Small intestine (tissue), 16 donors: Measurements from ENCODE around the gene FZD10. TPM values are rescaled to one million over a fixed set of nuclear protein-coding genes. Genes with fewer than 3 reads are reported as not detected.

Experiments used
- DNase-seq, 2 donors: peaks; one replicate each; pipeline versions ENCODE4 v3.0.0 to v3.0.0-alpha.2; 2013
- FAIRE-seq: peaks from 2 replicates; lab custom pipeline; 2012; peaks lifted over from hg19 to GRCh38; lab: Jason Lieb, UNC
- H3K27ac ChIP-seq, 3 donors: one replicate each; pipeline ENCODE4 v1.5.1; 2013; ENCODE audit warnings: low read length in 2 of 3, mild to moderate bottlenecking in 2 of 3, control low read depth in 1 of 3, inconsistent platforms in 1 of 3, low read depth in 1 of 3, moderate library complexity in 1 of 3
- H3K27me3 ChIP-seq, 3 donors: one replicate each; pipeline ENCODE4 v1.6.1; 2013; ENCODE audit warnings: low read length in 3 of 3, inconsistent platforms in 1 of 3; ENCODE audit not compliant: control insufficient read depth in 3 of 3, insufficient read depth in 3 of 3
- H3K36me3 ChIP-seq, 3 donors: one replicate each; pipeline ENCODE4 v1.6.1; 2013; ENCODE audit warnings: low read length in 3 of 3, inconsistent platforms in 1 of 3, low read depth in 1 of 3, mild to moderate bottlenecking in 1 of 3, moderate library complexity in 1 of 3; ENCODE audit not compliant: control insufficient read depth in 3 of 3, insufficient read depth in 2 of 3
- H3K4me1 ChIP-seq, 3 donors: one replicate each; pipeline ENCODE4 v1.6.1; 2013; ENCODE audit warnings: low read length in 2 of 3, inconsistent platforms in 1 of 3, low read depth in 1 of 3, mild to moderate bottlenecking in 1 of 3, moderate library complexity in 1 of 3; ENCODE audit not compliant: control insufficient read depth in 3 of 3, insufficient read depth in 2 of 3
- H3K4me3 ChIP-seq, 3 donors: one replicate each; pipeline ENCODE4 v1.5.1; 2013; ENCODE audit warnings: low read length in 3 of 3, control low read depth in 1 of 3, inconsistent platforms in 1 of 3, low read depth in 1 of 3, mild to moderate bottlenecking in 1 of 3, moderate library complexity in 1 of 3
- H3K9me3 ChIP-seq, 2 donors: one replicate each; pipeline ENCODE4 v1.6.1; 2013; ENCODE audit warnings: low read depth in 1 of 2, low read length in 1 of 2; ENCODE audit not compliant: control insufficient read depth in 2 of 2, insufficient read depth in 1 of 2
- WGBS, 3 donors: extraction: QIAGEN DNeasy Blood & Tissue Kit; methylation state at CpG; one replicate each; pipeline ENCODE4 v1.1.7; 2013; 5-methylcytosine and 5-hydroxymethylcytosine counted together
- long read RNA-seq, 10 donors: transcript quantifications; one replicate each; lab custom pipeline, GENCODE V29; 2026
- polyA plus RNA-seq, 4 donors: library from polyadenylated mRNA; stranded (reverse) in 3 of 4; unstranded in 1 of 4; fragments of 200-250 nt in 3 of 4; fragments of 120-200 nt in 1 of 4; gene quantifications; one replicate each; pipeline versions ENCODE4 v1.2.1 to v1.2.3, GENCODE V29; 2013
- donor health status: healthy with polysubstance abuse.
- donor health status: control.
- donor health status: control.
- donor health status: Bipolar disorder and iron deficiency.
- donor health status: healthy.

The FZD10 gene
- 1 to 10 TPM in 2 of 4 donors, not detected in 2; 1.2 to 1.6 TPM for polyA plus RNA-seq
- long read RNA-seq, donor 1, partial matches to known transcripts: 0 of 3 reads
- long read RNA-seq, donor 1, other reads (novel, unspliced or antisense): 0 of 3 reads
- long read RNA-seq, donor 2: 0 reads
- long read RNA-seq, donor 3, partial matches to known transcripts: 0 of 1 reads
- long read RNA-seq, donor 3, other reads (novel, unspliced or antisense): 0 of 1 reads
- long read RNA-seq, donor 4: 0 reads
- long read RNA-seq, donor 5, partial matches to known transcripts: 0 of 2 reads
- long read RNA-seq, donor 5, other reads (novel, unspliced or antisense): 0 of 2 reads
- long read RNA-seq, donor 6, partial matches to known transcripts: 0 of 3 reads
- long read RNA-seq, donor 6, other reads (novel, unspliced or antisense): 0 of 3 reads
- long read RNA-seq, donor 7: 0 reads
- long read RNA-seq, donor 8, transcript FZD10-202 (1 exons, 3,282 nt): major isoform, 8 of 8 reads
- long read RNA-seq, donor 8, partial matches to known transcripts: 0 of 8 reads
- long read RNA-seq, donor 8, other reads (novel, unspliced or antisense): 0 of 8 reads
- long read RNA-seq, donor 9, partial matches to known transcripts: 0 of 1 reads
- long read RNA-seq, donor 9, other reads (novel, unspliced or antisense): 0 of 1 reads
- long read RNA-seq, donor 10, partial matches to known transcripts: 0 of 3 reads
- long read RNA-seq, donor 10, other reads (novel, unspliced or antisense): 0 of 3 reads

GRCh38 chr12:130162267-130162666, at the start of gene FZD10:
Gene FZD10, plus strand, starts transcription at chr12:130162464. Its CDS starts 479 bp downstream, at chr12:130162943.
- Histone ChIP-seq H3K27ac (peak within 1 kb of the TSS in 1 of 3 donors; percentile 38), H3K4me3 (peak within 1 kb of the TSS in 2 of 3 donors; percentile 18 to 51), H3K9me3 (no peaks in the 10 kb centered on the region), H3K27me3 (peaks cover 23 to 76% (median 23%) of the 10 kb centered on the region in 3 donors), H3K36me3 (no peaks in the 10 kb centered on the region), H3K4me1 (no peaks in the 10 kb centered on the region)
- DNase-seq: peak in 1 of 2 donors; percentile 42
- no peak for FAIRE-seq
- 2 to 12% (median 2%) methylated on average over 14 to 51 of the region's 51 CpGs for WGBS, 3 donors

GRCh38 chr12:130114952-130115351, 47.3 kb upstream of the FZD10 start:
- Histone ChIP-seq H3K27ac (no peak overlapping the region), H3K27me3 (no peaks in the 10 kb centered on the region), H3K9me3 (no peaks in the 10 kb centered on the region), H3K36me3 (no peaks in the 10 kb centered on the region), H3K4me1 (no peaks in the 10 kb centered on the region), H3K4me3 (no peak overlapping the region)
- WGBS, 3 donors: 76 to 81% (median 80%) methylated on average over 20 of the region's 20 CpGs
- DNase-seq: no peak
- no peak for FAIRE-seq

- H3K36me3 ChIP-seq: no peaks in the 10 kb centered on the region
- no peak overlapping the region for H3K27ac ChIP-seq
- no peaks in the 10 kb centered on the region for H3K4me1 ChIP-seq
- H3K4me3 ChIP-seq: no peak overlapping the region
- no peaks in the 10 kb centered on the region for H3K9me3 ChIP-seq
- DNase-seq (no peak), FAIRE-seq (no peak)
- WGBS, 3 donors: 75 to 85% (median 78%) methylated on average over 8 of the region's 8 CpGs
- no peaks in the 10 kb centered on the region for H3K27me3 ChIP-seq
Measured at GRCh38 chr12:130115646-130116045, 46.6 kb upstream of the FZD10 start.

- 45 to 72% (median 57%) methylated on average over 4 to 6 of the region's 6 CpGs for WGBS, 3 donors
- H3K27ac ChIP-seq: no peak overlapping the region
- FAIRE-seq (no peak), DNase-seq (no peak)
- no peaks in the 10 kb centered on the region for H3K4me1 ChIP-seq
- no peak overlapping the region for H3K4me3 ChIP-seq
- no peaks in the 10 kb centered on the region for H3K9me3 ChIP-seq
- no peaks in the 10 kb centered on the region for H3K27me3 ChIP-seq
- H3K36me3 ChIP-seq: no peaks in the 10 kb centered on the region
Measured at GRCh38 chr12:130116791-130117190, 45.5 kb upstream of the FZD10 start.

- Histone ChIP-seq H3K36me3 (no peaks in the 10 kb centered on the region), H3K27me3 (no peaks in the 10 kb centered on the region), H3K4me1 (no peaks in the 10 kb centered on the region), H3K9me3 (no peaks in the 10 kb centered on the region), H3K27ac (no peak overlapping the region), H3K4me3 (no peak overlapping the region)
- no peak for DNase-seq
- 39 to 60% (median 42%) methylated on average over 7 of the region's 7 CpGs for WGBS, 3 donors
- FAIRE-seq: no peak
Measured at GRCh38 chr12:130117233-130117632, 45.0 kb upstream of the FZD10 start.

GRCh38 chr12:130117701-130118100, 44.6 kb upstream of the FZD10 start:
- 67 to 82% (median 81%) methylated on average over 5 of the region's 5 CpGs for WGBS, 3 donors
- Histone ChIP-seq H3K9me3 (no peaks in the 10 kb centered on the region), H3K27ac (no peak overlapping the region), H3K4me1 (no peaks in the 10 kb centered on the region), H3K27me3 (no peaks in the 10 kb centered on the region), H3K36me3 (no peaks in the 10 kb centered on the region), H3K4me3 (no peak overlapping the region)
- FAIRE-seq (no peak), DNase-seq (no peak)

GRCh38 chr12:130118181-130118580, 44.1 kb upstream of the FZD10 start:
- no peaks in the 10 kb centered on the region for H3K9me3 ChIP-seq
- no peaks in the 10 kb centered on the region for H3K27me3 ChIP-seq
- no peak for DNase-seq
- no peaks in the 10 kb centered on the region for H3K4me1 ChIP-seq
- no peak overlapping the region for H3K27ac ChIP-seq
- WGBS, 3 donors: 75 to 87% (median 78%) methylated on average over 6 of the region's 6 CpGs
- H3K36me3 ChIP-seq: no peaks in the 10 kb centered on the region
- no peak overlapping the region for H3K4me3 ChIP-seq
- no peak for FAIRE-seq

GRCh38 chr12:130119241-130119861, 42.9 kb upstream of the FZD10 start:
- Histone ChIP-seq H3K9me3 (no peaks in the 10 kb centered on the region), H3K27me3 (no peaks in the 10 kb centered on the region), H3K4me3 (no peak overlapping the region), H3K27ac (no peak overlapping the region), H3K36me3 (no peaks in the 10 kb centered on the region), H3K4me1 (no peaks in the 10 kb centered on the region)
- 85 to 88% (median 86%) methylated on average over 25 to 27 of the region's 27 CpGs for WGBS, 3 donors
- FAIRE-seq (no peak), DNase-seq (no peak)
